CD4-positive, CD25-positive, alpha-beta regulatory T cell (primary cell): ENCODE data around the gene CCDC9B. TPM values are rescaled to one million over a fixed set of nuclear protein-coding genes. Genes with fewer than 3 reads are reported as not detected.

Source experiments
- ATAC-seq, 2 donors: fragments of 150-1000 bp; cut with Tn5 transposase; one replicate each; pipeline ENCODE4 v1.10.0; 2021; ENCODE audit warnings: low read depth in 2 of 2, moderate number of reproducible peaks in 2 of 2, moderate library complexity in 1 of 2
- DNase-seq, 3 donors: peaks; one replicate each; pipeline versions ENCODE4 v3.0.0 to v3.0.0-alpha.2; 2012 to 2022; ENCODE audit warnings: mixed read lengths in 1 of 3
- H3K27ac ChIP-seq: one replicate; pipeline ENCODE4 v1.7.0; 2013; ENCODE audit warnings: mild to moderate bottlenecking, low read length; ENCODE audit not compliant: insufficient read depth, poor library complexity, severe bottlenecking
- H3K27me3 ChIP-seq: one replicate; pipeline ENCODE4 v1.7.0; 2013; ENCODE audit warnings: low read length; ENCODE audit not compliant: control insufficient read depth, insufficient read depth
- H3K36me3 ChIP-seq: one replicate; pipeline ENCODE4 v1.7.0; 2013; ENCODE audit warnings: mild to moderate bottlenecking, low read length, moderate library complexity; ENCODE audit not compliant: control insufficient read depth, insufficient read depth
- H3K4me1 ChIP-seq: 2 replicates; pipeline ENCODE4 v1.7.0; 2013; ENCODE audit warnings: mild to moderate bottlenecking, low read length; ENCODE audit not compliant: insufficient read depth, control insufficient read depth, poor library complexity, severe bottlenecking
- H3K4me3 ChIP-seq: one replicate; pipeline ENCODE4 v1.7.0; 2013; ENCODE audit warnings: low read depth, mild to moderate bottlenecking, low read length, moderate library complexity
- H3K9me3 ChIP-seq, 2 experiments: 1 replicate in 1 of 2; 2 replicates in 1 of 2; pipeline ENCODE4 v1.7.0; 2013; ENCODE audit warnings: low read length in 2 of 2, mild to moderate bottlenecking in 1 of 2, moderate library complexity in 1 of 2; ENCODE audit not compliant: control insufficient read depth in 2 of 2
- H3K27ac Mint-ChIP-seq, 3 donors: one replicate each; pipeline ENCODE4 v1.8.0; 2020 to 2022; ENCODE audit warnings: mild to moderate bottlenecking in 3 of 3, mixed read lengths in 3 of 3, moderate library complexity in 2 of 3
- H3K27me3 Mint-ChIP-seq: one replicate; pipeline ENCODE4 v1.8.0; 2022; ENCODE audit warnings: mild to moderate bottlenecking, mixed read lengths
- H3K36me3 Mint-ChIP-seq: one replicate; pipeline ENCODE4 v1.8.0; 2020; ENCODE audit warnings: mixed read lengths
- H3K4me1 Mint-ChIP-seq, 4 donors: one replicate each; pipeline ENCODE4 v1.8.0; 2020 to 2022; ENCODE audit warnings: mixed read lengths in 4 of 4, mild to moderate bottlenecking in 1 of 4
- H3K4me3 Mint-ChIP-seq, 4 donors: one replicate each; pipeline ENCODE4 v1.8.0; 2020 to 2022; ENCODE audit warnings: mild to moderate bottlenecking in 4 of 4, mixed read lengths in 4 of 4, moderate library complexity in 3 of 4
- H3K9me3 Mint-ChIP-seq, 7 donors: one replicate each; pipeline ENCODE4 v1.8.0; 2020 to 2022; ENCODE audit warnings: mixed read lengths in 7 of 7, mild to moderate bottlenecking in 3 of 7, moderate library complexity in 2 of 7
- polyA plus RNA-seq, 4 donors: library from polyadenylated mRNA; unstranded; fragments of 300-500 nt; fragmentation: Illumina TruSeq; gene quantifications; one replicate each; pipeline ENCODE4 v1.2.3, GENCODE V29; 2021
- total RNA-seq: library from RNA; stranded (reverse); gene quantifications from one replicate; pipeline ENCODE4 v1.2.3, GENCODE V29; 2022

Gene CCDC9B
- total and polyA plus RNA-seq, 5 donors from 2014 or later, result 0.10 to 3.7 TPM; not detected in 3

- ATAC-seq, result no peak
- no peak overlapping the region for H3K4me3 ChIP-seq
- Mint-ChIP-seq H3K4me3 (no peak overlapping the region), H3K27me3 (peaks cover 5% of the 10 kb centered on the region), H3K36me3 (no peaks in the 10 kb centered on the region), H3K9me3 (no peaks in the 10 kb centered on the region), H3K4me1 (peaks cover 0 to 9% (median 6%) of the 10 kb centered on the region in 4 donors), H3K27ac (no peak overlapping the region)
- no peaks in the 10 kb centered on the region for H3K9me3 ChIP-seq
- H3K27me3 ChIP-seq, result no peaks in the 10 kb centered on the region
- DNase-seq, result no peak
- peaks cover 9% of the 10 kb centered on the region for H3K4me1 ChIP-seq
- H3K36me3 ChIP-seq, result no peaks in the 10 kb centered on the region
- H3K27ac ChIP-seq, result no peak overlapping the region
Observed at GRCh38 chr15:40342416-40343320, 1.9 kb upstream of the CCDC9B start.

- no peak overlapping the region for H3K4me3 Mint-ChIP-seq
- H3K27me3 Mint-ChIP-seq, result peaks cover 5% of the 10 kb centered on the region
- Histone ChIP-seq H3K9me3 (no peaks in the 10 kb centered on the region), H3K27me3 (no peaks in the 10 kb centered on the region), H3K36me3 (no peaks in the 10 kb centered on the region), H3K4me3 (no peak overlapping the region), H3K4me1 (peaks cover 12% of the 10 kb centered on the region), H3K27ac (no peak overlapping the region)
- no peak overlapping the region for H3K27ac Mint-ChIP-seq
- peaks cover 0 to 9% (median 6%) of the 10 kb centered on the region in 4 donors for H3K4me1 Mint-ChIP-seq
- DNase-seq, result no peak
- no peak for ATAC-seq
- H3K36me3 Mint-ChIP-seq, result no peaks in the 10 kb centered on the region
- no peaks in the 10 kb centered on the region for H3K9me3 Mint-ChIP-seq
Observed at GRCh38 chr15:40340038-40340739, 550 bp downstream of the CCDC9B start.

- Mint-ChIP-seq H3K27ac (no peak overlapping the region), H3K36me3 (no peaks in the 10 kb centered on the region), H3K9me3 (no peaks in the 10 kb centered on the region), H3K4me1 (peaks cover 0 to 8% (median 6%) of the 10 kb centered on the region in 4 donors), H3K27me3 (peaks cover 5% of the 10 kb centered on the region), H3K4me3 (no peak overlapping the region)
- Histone ChIP-seq H3K27me3 (no peaks in the 10 kb centered on the region), H3K36me3 (no peaks in the 10 kb centered on the region), H3K4me1 (peaks cover 9% of the 10 kb centered on the region), H3K9me3 (no peaks in the 10 kb centered on the region), H3K27ac (no peak overlapping the region), H3K4me3 (no peak overlapping the region)
- DNase-seq (no peak), ATAC-seq (no peak)
Observed at GRCh38 chr15:40339621-40339945, 1.2 kb downstream of the CCDC9B start.

- H3K27ac ChIP-seq, result no peak overlapping the region
- Mint-ChIP-seq H3K36me3 (no peaks in the 10 kb centered on the region), H3K27me3 (peaks cover 5% of the 10 kb centered on the region), H3K4me3 (no peak overlapping the region), H3K27ac (no peak overlapping the region), H3K4me1 (peaks cover 0 to 10% (median 5%) of the 10 kb centered on the region in 4 donors), H3K9me3 (no peaks in the 10 kb centered on the region)
- DNase-seq, result no peak
- H3K9me3 ChIP-seq, result no peaks in the 10 kb centered on the region
- ATAC-seq, result no peak
- no peaks in the 10 kb centered on the region for H3K36me3 ChIP-seq
- H3K4me1 ChIP-seq, result peaks cover 7% of the 10 kb centered on the region
- H3K27me3 ChIP-seq, result no peaks in the 10 kb centered on the region
- no peak overlapping the region for H3K4me3 ChIP-seq
Observed at GRCh38 chr15:40338921-40339620, 1.7 kb downstream of the CCDC9B start.

GRCh38 chr15:40338041-40338657 lies 2.6 kb downstream of the CCDC9B start:
- DNase-seq, result peak; percentile 63 to 82 (median 73)
- no peak overlapping the region for H3K4me3 ChIP-seq
- peaks cover 0 to 2% (median 0%) of the 10 kb centered on the region in 7 donors for H3K9me3 Mint-ChIP-seq
- peaks cover 7% of the 10 kb centered on the region for H3K4me1 ChIP-seq
- H3K27me3 ChIP-seq, result no peaks in the 10 kb centered on the region
- H3K27ac ChIP-seq, result no peak overlapping the region
- peak overlapping the region in 1 of 4 donors; percentile 3 for H3K4me3 Mint-ChIP-seq
- H3K36me3 Mint-ChIP-seq, result no peaks in the 10 kb centered on the region
- H3K27me3 Mint-ChIP-seq, result peaks cover 5% of the 10 kb centered on the region
- no peaks in the 10 kb centered on the region for H3K9me3 ChIP-seq
- peaks cover 0 to 16% (median 6%) of the 10 kb centered on the region in 4 donors for H3K4me1 Mint-ChIP-seq
- H3K36me3 ChIP-seq, result no peaks in the 10 kb centered on the region
- H3K27ac Mint-ChIP-seq, result no peak overlapping the region
- ATAC-seq, result peak; percentile 83 to 87

- Mint-ChIP-seq H3K27me3 (peaks cover 5% of the 10 kb centered on the region), H3K36me3 (peaks cover 3% of the 10 kb centered on the region), H3K9me3 (peaks cover 0 to 2% (median 0%) of the 10 kb centered on the region in 7 donors), H3K27ac (no peak overlapping the region), H3K4me3 (peak overlapping the region in 1 of 4 donors; percentile 3), H3K4me1 (peaks cover 0 to 16% (median 6%) of the 10 kb centered on the region in 4 donors)
- Histone ChIP-seq H3K27ac (no peak overlapping the region), H3K36me3 (no peaks in the 10 kb centered on the region), H3K4me3 (no peak overlapping the region), H3K4me1 (peaks cover 7% of the 10 kb centered on the region), H3K27me3 (no peaks in the 10 kb centered on the region), H3K9me3 (no peaks in the 10 kb centered on the region)
- no peak for ATAC-seq
- DNase-seq, result no peak
Observed at GRCh38 chr15:40337597-40337996, 3.1 kb downstream of the CCDC9B start.

- H3K27me3 ChIP-seq, result no peaks in the 10 kb centered on the region
- H3K4me3 ChIP-seq, result no peak overlapping the region
- H3K27ac ChIP-seq, result no peak overlapping the region
- ATAC-seq (no peak), DNase-seq (no peak)
- H3K9me3 ChIP-seq, result no peaks in the 10 kb centered on the region
- peaks cover 0 to 2% (median 0%) of the 10 kb centered on the region in 7 donors for H3K9me3 Mint-ChIP-seq
- peaks cover 3% of the 10 kb centered on the region for H3K36me3 Mint-ChIP-seq
- H3K36me3 ChIP-seq, result no peaks in the 10 kb centered on the region
- H3K4me1 Mint-ChIP-seq, result peaks cover 0 to 16% (median 6%) of the 10 kb centered on the region in 4 donors
- H3K4me3 Mint-ChIP-seq, result no peak overlapping the region
- peaks cover 5% of the 10 kb centered on the region for H3K27me3 Mint-ChIP-seq
- no peak overlapping the region for H3K27ac Mint-ChIP-seq
- H3K4me1 ChIP-seq, result peaks cover 7% of the 10 kb centered on the region
Observed at GRCh38 chr15:40336744-40337122, 4.0 kb downstream of the CCDC9B start.
